ENCODE data around the gene PTGFR. TPM values are rescaled to one million over a fixed set of nuclear protein-coding genes. Genes with fewer than 3 reads are reported as not detected.

PTGFR gene
- total RNA-seq, 1 donor from 2014 or later, result 0.91 TPM

- ATAC-seq (no peak), DNase-seq (ENCODE audit: low spot score) (no peak)
Measured at GRCh38 chr1:78519446-78519845, 28.7 kb downstream of the PTGFR start.

GRCh38 chr1:78520216-78520615, 29.4 kb downstream of the PTGFR start:
- DNase-seq (ENCODE audit: low spot score), result no peak
- no peak for ATAC-seq

GRCh38 chr1:78520843-78521242, 30.1 kb downstream of the PTGFR start:
- DNase-seq (ENCODE audit: low spot score), result no peak
- ATAC-seq, result no peak

DNA sequence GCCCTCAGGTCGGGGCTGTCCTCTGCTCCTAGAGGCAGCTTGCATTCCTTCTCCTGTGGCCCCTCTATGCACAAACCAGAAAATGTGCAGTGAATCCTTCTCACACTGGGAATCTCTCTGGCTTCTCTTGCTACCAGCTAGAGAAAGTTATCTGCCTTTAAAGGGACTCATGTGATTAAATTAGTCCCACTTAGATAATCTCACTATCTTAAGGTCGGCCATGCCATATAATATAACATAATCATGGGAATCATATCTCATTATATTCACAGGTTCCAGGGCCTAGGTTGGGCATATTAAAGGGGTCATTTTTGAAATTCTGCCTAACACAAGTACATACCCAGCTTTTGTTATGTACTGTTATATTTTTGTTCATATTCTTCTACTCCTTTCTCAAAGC, 31.4 kb downstream of the PTGFR start:
- DNase-seq (ENCODE audit: low spot score) (no peak), ATAC-seq (no peak)

DNA sequence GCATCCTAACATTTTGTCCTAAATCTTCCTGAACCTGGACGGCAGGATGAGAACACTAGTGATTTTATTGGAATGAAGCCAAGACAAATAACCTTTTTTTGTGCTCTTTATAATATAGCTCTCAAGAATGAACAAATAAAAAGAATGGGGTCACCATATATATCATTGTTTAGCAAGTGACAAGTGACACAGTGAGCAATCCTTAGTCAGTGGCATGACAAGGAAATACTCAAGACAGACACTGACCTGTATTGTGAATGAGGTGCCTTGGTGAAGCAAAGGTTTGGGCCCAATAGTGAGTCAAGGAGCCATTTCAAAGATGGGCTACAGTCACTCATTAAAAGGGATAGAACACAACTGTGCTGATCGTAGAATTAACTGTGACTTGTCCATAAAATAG, 35.7 kb downstream of the PTGFR start:
- ATAC-seq, result no peak
- DNase-seq (ENCODE audit: low spot score), result no peak

DNA sequence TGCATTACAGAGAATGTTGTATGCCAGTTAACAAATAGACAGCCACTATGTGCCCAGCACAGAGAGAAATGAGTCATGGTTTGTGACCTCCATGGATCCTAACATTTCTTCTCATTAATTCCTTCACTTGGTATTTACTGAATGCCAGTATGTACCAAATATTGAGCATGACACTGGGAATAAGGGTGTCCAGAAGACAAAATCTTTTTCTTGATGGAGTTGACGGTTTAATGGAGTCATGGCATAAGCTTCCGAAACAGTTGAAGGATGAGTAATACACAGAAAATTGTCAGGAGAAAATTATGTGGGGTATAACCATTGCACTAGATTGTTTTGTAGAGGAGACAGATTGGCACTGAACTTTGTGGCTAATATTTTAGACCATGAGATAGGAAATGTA, 36.9 kb downstream of the PTGFR start:
- ATAC-seq (no peak), DNase-seq (ENCODE audit: low spot score) (no peak)

GRCh38 chr1:78533527-78533926, 42.8 kb downstream of the PTGFR start:
- ATAC-seq (no peak), DNase-seq (ENCODE audit: low spot score) (no peak)

GRCh38 chr1:78535286-78535685, 44.5 kb downstream of the PTGFR start:
- DNase-seq (ENCODE audit: low spot score), result no peak
- ATAC-seq, result no peak

GRCh38 chr1:78536427-78536826, 45.7 kb downstream of the PTGFR start:
- ATAC-seq (no peak), DNase-seq (ENCODE audit: low spot score) (no peak)

GRCh38 chr1:78540048-78540447, 49.3 kb downstream of the PTGFR start:
- ATAC-seq (no peak), DNase-seq (ENCODE audit: low spot score) (no peak)

DNA sequence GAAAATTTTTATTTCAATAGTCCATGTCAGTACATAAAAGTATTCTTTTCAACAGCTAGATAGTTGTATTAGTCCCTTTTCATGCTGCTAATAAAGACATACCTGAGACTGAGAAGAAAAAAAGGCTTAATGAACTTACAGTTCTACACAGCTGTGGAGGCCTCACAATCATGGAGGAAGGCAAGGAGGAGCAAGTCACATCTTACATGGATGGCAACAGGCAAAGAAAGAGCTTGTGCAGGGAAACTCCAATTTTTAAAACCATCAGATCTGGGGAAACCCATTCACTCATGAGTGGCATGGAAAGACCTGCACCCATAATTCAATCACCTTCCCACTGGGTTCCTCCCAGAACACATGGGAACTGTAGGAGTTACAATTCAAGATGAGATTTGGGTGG, 50.7 kb downstream of the PTGFR start:
- no peak for ATAC-seq

DNA sequence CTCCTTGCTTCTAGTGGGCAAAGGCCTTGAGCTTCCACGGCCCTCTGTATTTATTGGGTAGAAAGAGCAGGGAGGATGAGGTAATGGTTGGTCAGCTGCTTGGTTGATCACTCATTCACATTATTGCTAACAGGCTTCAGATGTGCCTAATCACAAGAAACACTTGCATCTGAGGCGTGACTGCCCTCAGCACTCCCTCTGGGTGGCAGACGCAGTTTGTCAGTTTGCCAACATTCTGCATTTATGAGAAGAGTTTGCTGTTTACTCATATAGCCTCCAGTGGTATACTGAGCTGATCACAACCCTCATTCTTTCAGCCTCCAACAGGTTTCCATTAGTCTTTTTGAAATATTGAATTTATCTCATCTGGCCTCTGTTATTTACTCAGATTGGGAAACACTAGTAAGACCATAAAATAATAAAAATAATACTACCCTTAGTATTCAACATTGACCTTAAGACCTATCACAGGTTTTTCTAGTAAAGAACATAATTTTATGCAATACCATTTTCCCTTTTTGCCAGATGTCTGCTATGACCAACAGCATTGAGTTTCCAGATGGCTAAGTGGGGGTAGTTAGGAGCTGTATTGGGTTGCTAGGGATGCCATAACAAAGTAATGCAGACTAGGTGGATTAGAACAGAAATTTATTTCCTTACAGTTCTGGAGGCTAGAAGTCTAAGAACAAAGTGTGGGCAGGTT, 53.3 kb downstream of the PTGFR start:
- ATAC-seq (no peak), DNase-seq (ENCODE audit: low spot score) (no peak)

More for the DNA sequence above, 50.7 kb downstream of the PTGFR start:
- DNase-seq (ENCODE audit: low spot score), result no peak

DNA sequence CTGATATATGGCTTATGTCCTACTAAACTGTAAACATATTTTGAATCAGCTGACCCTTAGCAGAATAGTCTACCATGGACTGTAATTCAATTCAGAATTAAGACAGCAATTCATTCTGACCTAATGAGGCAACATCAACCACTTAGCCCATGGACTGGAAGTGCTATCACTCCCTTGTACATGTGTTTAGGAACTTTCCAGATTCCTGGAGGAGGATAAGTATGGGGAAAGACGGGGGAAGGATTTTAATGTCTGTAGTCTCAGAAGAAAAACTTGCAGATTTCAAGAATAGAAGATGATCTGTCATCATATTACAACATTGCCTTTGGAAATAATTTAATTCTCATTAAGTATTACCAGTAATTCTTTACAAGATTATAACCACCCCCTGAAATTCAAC, 56.3 kb downstream of the PTGFR start:
- no peak for ATAC-seq
- DNase-seq (ENCODE audit: low spot score), result no peak

DNA sequence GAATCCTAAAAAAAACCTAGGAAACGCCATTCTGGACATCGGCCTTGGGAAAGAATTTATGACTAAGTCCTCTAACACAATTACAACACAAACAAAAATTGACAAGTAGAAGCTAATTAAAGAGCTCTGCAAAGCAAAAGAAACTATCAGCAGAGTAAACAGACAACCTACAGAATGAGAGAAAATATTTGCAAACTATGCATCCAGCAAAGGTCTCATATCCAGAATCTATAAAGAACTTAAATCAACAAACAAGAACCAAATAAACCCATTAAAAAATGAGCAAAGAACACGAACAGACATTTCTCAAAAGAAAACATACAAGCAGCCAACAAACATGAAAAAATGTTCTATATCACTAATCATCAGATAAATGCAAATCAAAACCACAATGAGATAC, 58.6 kb downstream of the PTGFR start:
- ATAC-seq (no peak), DNase-seq (ENCODE audit: low spot score) (no peak)

GRCh38 chr1:78549891-78550290, 59.1 kb downstream of the PTGFR start:
- DNase-seq (ENCODE audit: low spot score) (no peak), ATAC-seq (no peak)

DNA sequence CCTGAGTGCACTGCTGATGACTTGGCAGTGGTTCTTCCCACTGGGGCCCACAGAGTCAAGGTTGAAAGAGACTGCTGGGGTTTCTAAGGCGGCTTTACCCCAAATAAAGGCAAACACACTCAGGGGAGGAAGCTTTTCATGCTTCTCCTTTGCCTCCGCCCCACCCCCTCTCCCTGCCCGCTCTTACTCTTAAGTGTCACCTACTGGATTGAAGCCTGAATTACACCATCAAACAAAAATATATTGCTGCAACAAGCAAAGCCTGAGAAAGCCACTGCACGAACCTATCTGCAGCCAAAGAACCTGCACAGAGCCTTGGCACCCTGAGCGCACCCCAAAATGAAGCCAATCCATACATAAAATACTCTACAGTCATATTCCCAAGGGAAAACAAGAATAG, 63.1 kb downstream of the PTGFR start:
- DNase-seq (ENCODE audit: low spot score) (no peak), ATAC-seq (peak; percentile 26)

DNA sequence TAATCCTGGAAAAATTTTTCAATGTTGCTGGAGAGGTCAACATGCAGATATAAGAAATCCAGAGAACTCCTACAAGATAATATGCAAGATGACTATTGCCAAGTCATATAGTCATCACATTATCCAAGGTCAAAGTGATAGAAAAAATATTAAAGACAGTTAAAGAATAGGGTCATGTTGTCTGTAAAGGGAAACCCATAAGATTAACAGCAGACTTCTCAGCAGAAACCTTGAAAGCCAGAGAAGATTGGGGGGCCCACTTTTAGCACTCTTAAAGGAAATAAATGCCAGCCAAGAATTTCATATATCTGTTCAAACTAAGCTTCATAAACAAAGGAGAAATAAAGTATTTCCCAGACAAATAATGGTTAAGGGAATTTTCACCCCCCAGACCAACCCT, 64.1 kb downstream of the PTGFR start:
- DNase-seq (ENCODE audit: low spot score) (no peak), ATAC-seq (no peak)

GRCh38 chr1:78559680-78560079, 68.9 kb downstream of the PTGFR start:
- no peak for ATAC-seq
- DNase-seq (ENCODE audit: low spot score), result no peak

DNA sequence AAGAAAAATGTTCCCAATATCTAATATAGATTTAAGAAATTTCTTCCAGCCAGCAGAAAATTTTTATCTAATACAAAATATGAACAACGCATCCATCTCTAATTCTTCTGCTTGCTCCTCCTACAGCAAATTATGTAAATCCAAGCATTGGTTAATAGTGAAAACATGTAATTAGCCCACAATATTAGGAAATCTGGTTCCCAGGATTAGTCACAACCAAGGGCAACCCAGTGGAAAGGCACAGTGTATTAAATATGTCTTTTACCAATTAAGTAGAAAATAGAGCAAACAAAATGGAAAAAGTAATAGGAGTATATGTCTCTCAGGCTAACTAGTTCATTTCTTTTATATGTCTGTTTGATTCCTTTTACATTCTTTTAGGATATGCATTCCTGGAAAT, 70.0 kb downstream of the PTGFR start:
- no peak for DNase-seq (ENCODE audit: low spot score)
- ATAC-seq, result no peak

GRCh38 chr1:78561856-78562255, 71.1 kb downstream of the PTGFR start:
- ATAC-seq (no peak), DNase-seq (ENCODE audit: low spot score) (no peak)

- no peak for DNase-seq (ENCODE audit: low spot score)
- no peak for ATAC-seq
Measured at GRCh38 chr1:78565393-78565792, 74.6 kb downstream of the PTGFR start.

DNA sequence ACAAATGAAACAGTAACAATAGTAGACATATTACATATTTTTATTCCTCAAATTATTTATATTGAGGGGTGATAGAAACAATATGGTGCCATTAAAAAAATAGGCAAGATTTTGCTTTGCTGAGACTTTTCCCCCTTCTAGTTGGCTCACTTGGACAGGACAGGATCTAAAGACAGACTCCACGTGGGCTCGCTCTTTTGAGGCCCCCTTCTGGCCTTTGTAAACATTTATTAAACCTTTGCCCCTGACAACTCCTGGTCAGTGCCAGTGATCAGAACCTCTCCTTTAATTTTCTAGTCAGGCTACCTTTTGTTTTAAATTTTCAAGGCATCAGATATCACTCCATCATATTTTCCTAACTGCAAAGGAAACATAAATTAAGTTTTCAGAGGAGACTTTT, 79.8 kb downstream of the PTGFR start:
- no peak for DNase-seq (ENCODE audit: low spot score)
- ATAC-seq, result no peak

All from left lobe of liver (tissue), 2 donors.